GM12891 (cell line): Measurements from ENCODE around the gene UPK3B.
"Not testable (repeated sequence)": the region's sequence is repeated elsewhere in the genome, so short reads cannot be mapped to it uniquely, and the experiment has no call there.

Experiments
- POLR2A ChIP-seq: IDR thresholded peaks from 2 replicates; pipeline ENCODE4 v1.6.1; 2011; ENCODE audit warnings: low read depth, low read length, control low read depth
- POLR2AphosphoS5 ChIP-seq: IDR thresholded peaks from 2 replicates; pipeline ENCODE4 v1.6.1; 2011; ENCODE audit warnings: low read depth, low read length, control low read depth
- SPI1 ChIP-seq: IDR thresholded peaks from 2 replicates; pipeline ENCODE4 v1.6.1; 2011; ENCODE audit warnings: low read depth, low read length, control low read depth

GRCh38 chr7:76497918-76498582 is 12.3 kb upstream of the UPK3B start:
- not testable (repeated sequence) for TF ChIP-seq POLR2AphosphoS5, POLR2A, SPI1
